ENCODE measurements around the gene HINT2.

- TF ChIP-seq BHLHE40 (IDR thresholded peaks at IDR 0.05; ENCODE audit: borderline replicate concordance): no peak
- TF ChIP-seq LEF1 (IDR thresholded peaks at IDR 0.05; ENCODE audit: borderline replicate concordance): no peak
- TF ChIP-seq SUZ12 (IDR thresholded peaks at IDR 0.05): no peak
- TF ChIP-seq ARNT (IDR thresholded peaks at IDR 0.05): no peak
- TF ChIP-seq ELF4 (IDR thresholded peaks at IDR 0.05): no peak
- no peak for TF ChIP-seq FOXK2 (IDR thresholded peaks at IDR 0.05)
- no peak for TF ChIP-seq SP1 (IDR thresholded peaks at IDR 0.05)
- no peak for TF ChIP-seq FOXA1 (IDR thresholded peaks at IDR 0.05)
- TF ChIP-seq FOXM1 (IDR thresholded peaks at IDR 0.05; ENCODE audit: borderline replicate concordance): no peak
- TF ChIP-seq L3MBTL2 (conservative IDR thresholded peaks at IDR 0.05): no peak
- no peak for TF ChIP-seq ZNF384 (IDR thresholded peaks at IDR 0.05)
- TF ChIP-seq HDGF (IDR thresholded peaks at IDR 0.05; ENCODE audit: borderline replicate concordance): no peak
These were observed 22.0 kb downstream of the HINT2 start for GRCh38 chr9:35792826-35793225.
